HG03196 (cell line): Measurements from ENCODE around the gene RHBDL1.
A peak's percentile ranks its signal among the peaks of the same experiment; 100 is the strongest.

ENCODE experiments used
- ATAC-seq: cut with Tn5 transposase; IDR thresholded peaks from one replicate; pipeline ENCODE4 v1.9.1; 2021; ENCODE audit not compliant: unreplicated experiment

Gene RHBDL1

GRCh38 chr16:652454-653305 lies 22.8 kb upstream of the RHBDL1 start:
- ATAC-seq = no peak

- no peak for ATAC-seq
These were observed 21.4 kb upstream of the RHBDL1 start for GRCh38 chr16:654034-654433.

GRCh38 chr16:657487-657886 lies 18.0 kb upstream of the RHBDL1 start:
- ATAC-seq = no peak

- ATAC-seq = no peak
These were observed 16.5 kb upstream of the RHBDL1 start for GRCh38 chr16:658679-659571.

GRCh38 chr16:659618-660017 lies 15.9 kb upstream of the RHBDL1 start:
- ATAC-seq = no peak

GRCh38 chr16:660132-660458 lies 15.4 kb upstream of the RHBDL1 start:
- no peak for ATAC-seq

- peak; percentile 38 for ATAC-seq
These were observed 14.8 kb upstream of the RHBDL1 start for GRCh38 chr16:660459-661183.

GRCh38 chr16:661184-661821 lies 14.2 kb upstream of the RHBDL1 start:
- peak; percentile 14 for ATAC-seq

- ATAC-seq = no peak
These were observed 13.4 kb upstream of the RHBDL1 start for GRCh38 chr16:662095-662494.

GRCh38 chr16:662597-662996 lies 12.9 kb upstream of the RHBDL1 start:
- no peak for ATAC-seq

GRCh38 chr16:666572-666971 lies 8.9 kb upstream of the RHBDL1 start:
- ATAC-seq = no peak

- no peak for ATAC-seq
These were observed 8.2 kb upstream of the RHBDL1 start for GRCh38 chr16:667113-667779.

- ATAC-seq = peak; percentile 65
These were observed 7.5 kb upstream of the RHBDL1 start, which contains the start of gene RHOT2 for GRCh38 chr16:667780-668518. Gene RHOT2 (plus strand): TSS chr16:668132. CDS start chr16:668200, 68 bp downstream.

GRCh38 chr16:668519-669171 lies 6.8 kb upstream of the RHBDL1 start:
- no peak for ATAC-seq

GRCh38 chr16:669666-670065 lies 5.8 kb upstream of the RHBDL1 start:
- ATAC-seq = no peak

- ATAC-seq = no peak
These were observed 4.8 kb upstream of the RHBDL1 start for GRCh38 chr16:670485-671352.

GRCh38 chr16:671353-672131 lies 3.9 kb upstream of the RHBDL1 start:
- ATAC-seq = no peak
